LNCaP clone FGC (cell line): ENCODE data around the gene AMZ2.
"Not testable (repeated sequence)": the region's sequence is repeated elsewhere in the genome, so short reads cannot be mapped to it uniquely, and the experiment has no call there.

Source experiments
- DNase-seq: peaks from one replicate; pipeline ENCODE4 v3.0.0-alpha.2; 2011; ENCODE audit warnings: low read depth
- H3K4me3 ChIP-seq: 2 replicates; pipeline ENCODE4 v1.5.1; 2011; ENCODE audit warnings: mild to moderate bottlenecking, low read depth, low read length, control low read depth
- CTCF ChIP-seq: IDR thresholded peaks from 2 replicates; pipeline ENCODE4 v1.5.1; 2012; ENCODE audit warnings: mild to moderate bottlenecking; ENCODE audit not compliant: control insufficient read depth, insufficient read depth; ENCODE audit errors: extremely low read depth

Gene AMZ2

GRCh38 chr17:68221786-68222185, 26.1 kb upstream of the AMZ2 start:
- no peak for DNase-seq
- TF ChIP-seq CTCF = no peak
- no peak overlapping the region for H3K4me3 ChIP-seq

GRCh38 chr17:68222606-68223005, 25.2 kb upstream of the AMZ2 start:
- no peak overlapping the region for H3K4me3 ChIP-seq
- TF ChIP-seq CTCF = no peak
- DNase-seq = no peak

GRCh38 chr17:68225055-68225454, 22.8 kb upstream of the AMZ2 start:
- H3K4me3 ChIP-seq, DNase-seq: not testable (repeated sequence)

GRCh38 chr17:68228039-68228680, 19.7 kb upstream of the AMZ2 start:
- H3K4me3 ChIP-seq, DNase-seq: not testable (repeated sequence)

- no peak for DNase-seq
- no peak for TF ChIP-seq CTCF
- H3K4me3 ChIP-seq = no peak overlapping the region
Measured at GRCh38 chr17:68228817-68229570, 18.8 kb upstream of the AMZ2 start.

GRCh38 chr17:68229619-68230018, 18.2 kb upstream of the AMZ2 start:
- no peak for DNase-seq
- H3K4me3 ChIP-seq = no peak overlapping the region
- TF ChIP-seq CTCF = no peak

- H3K4me3 ChIP-seq, DNase-seq: not testable (repeated sequence)
Measured at GRCh38 chr17:68231131-68231530, 16.7 kb upstream of the AMZ2 start.

GRCh38 chr17:68231541-68231940, 16.3 kb upstream of the AMZ2 start:
- no peak for TF ChIP-seq CTCF
- DNase-seq = no peak

GRCh38 chr17:68232741-68233140, 15.1 kb upstream of the AMZ2 start:
- DNase-seq, H3K4me3 ChIP-seq: not testable (repeated sequence)

More at GRCh38 chr17:68231541-68231940, 16.3 kb upstream of the AMZ2 start:
- no peak overlapping the region for H3K4me3 ChIP-seq

GRCh38 chr17:68234726-68235335, 13.0 kb upstream of the AMZ2 start:
- not testable (repeated sequence) for DNase-seq, H3K4me3 ChIP-seq

GRCh38 chr17:68235336-68235791, 12.5 kb upstream of the AMZ2 start:
- H3K4me3 ChIP-seq, DNase-seq: not testable (repeated sequence)

GRCh38 chr17:68237369-68238163, 10.3 kb upstream of the AMZ2 start:
- H3K4me3 ChIP-seq, DNase-seq: not testable (repeated sequence)
